Measurements from ENCODE around the gene TCEA3.

TCEA3 gene

GRCh38 chr1:23401313-23401712, 23.2 kb downstream of the TCEA3 start:
- Histone ChIP-seq H3K4me3 (no peak overlapping the region), H3K36me3 (replicated peaks) (no peaks in the 10 kb centered on the region), H3K27me3 (ENCODE audit: low read depth) (no peaks in the 10 kb centered on the region), H3K4me1 (peaks cover 7% of the 10 kb centered on the region), H3K9me3 (no peaks in the 10 kb centered on the region)
- no peak for DNase-seq (ENCODE audit: low spot score in 2 of 2)
- in situ Hi-C loops (cut with MboI; ENCODE audit: low sequenced_read_pairs) = loop anchor here (10.0 kb wide), 1 partner anchor 67 kb away; no protein-coding TSS in a partner anchor

- in situ Hi-C loops (cut with MboI; ENCODE audit: low sequenced_read_pairs) = loop anchor here (10.0 kb wide), 1 partner anchor 66 kb away; no protein-coding TSS in a partner anchor
- no peak overlapping the region for H3K4me3 ChIP-seq
- peaks cover 7% of the 10 kb centered on the region for H3K4me1 ChIP-seq
- no peaks in the 10 kb centered on the region for H3K27me3 ChIP-seq (ENCODE audit: low read depth)
- H3K9me3 ChIP-seq = no peaks in the 10 kb centered on the region
- H3K36me3 ChIP-seq (replicated peaks) = no peaks in the 10 kb centered on the region
- no peak for DNase-seq (ENCODE audit: low spot score in 2 of 2)
These were observed 24.0 kb downstream of the TCEA3 start for GRCh38 chr1:23400324-23401114.

- in situ Hi-C loops (cut with MboI; ENCODE audit: low sequenced_read_pairs) = no loop called here
- Histone ChIP-seq H3K4me1 (peaks cover 19% of the 10 kb centered on the region), H3K27me3 (ENCODE audit: low read depth) (no peaks in the 10 kb centered on the region), H3K4me3 (no peak overlapping the region), H3K36me3 (replicated peaks) (no peaks in the 10 kb centered on the region), H3K9me3 (no peaks in the 10 kb centered on the region)
- no peak for DNase-seq (ENCODE audit: low spot score in 2 of 2)
These were observed 25.3 kb downstream of the TCEA3 start for GRCh38 chr1:23399229-23399628.

- Histone ChIP-seq H3K4me3 (no peak overlapping the region), H3K9me3 (no peaks in the 10 kb centered on the region), H3K27me3 (ENCODE audit: low read depth) (no peaks in the 10 kb centered on the region), H3K4me1 (peaks cover 12% of the 10 kb centered on the region), H3K36me3 (replicated peaks) (no peaks in the 10 kb centered on the region)
- no peak for DNase-seq (ENCODE audit: low spot score in 2 of 2)
- in situ Hi-C loops (cut with MboI; ENCODE audit: low sequenced_read_pairs) = no loop called here
These were observed 26.6 kb downstream of the TCEA3 start for GRCh38 chr1:23397908-23398307.

DNA sequence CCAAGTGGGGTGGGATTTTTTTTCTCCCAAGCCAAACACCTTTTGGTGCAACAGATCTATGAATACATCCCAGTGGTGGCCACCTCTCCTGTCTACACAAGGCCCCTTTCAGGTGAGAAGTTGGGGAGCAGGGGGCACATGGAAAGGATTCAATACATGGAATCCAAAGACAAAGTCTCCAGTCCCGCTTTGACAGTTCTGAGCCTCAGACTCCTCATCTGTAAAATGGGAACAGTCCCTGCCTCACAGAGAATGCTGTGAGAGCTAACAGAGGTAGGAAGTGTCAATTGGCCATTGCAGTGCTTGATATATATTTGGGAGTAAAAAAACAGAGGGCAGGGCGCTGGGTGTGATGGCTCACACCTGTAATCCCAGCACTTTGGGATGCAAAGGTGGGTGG, 28.2 kb downstream of the TCEA3 start:
- in situ Hi-C loops (cut with MboI; ENCODE audit: low sequenced_read_pairs) = no loop called here
- Histone ChIP-seq H3K9me3 (no peaks in the 10 kb centered on the region), H3K4me3 (no peak overlapping the region), H3K36me3 (replicated peaks) (no peaks in the 10 kb centered on the region), H3K27me3 (ENCODE audit: low read depth) (no peaks in the 10 kb centered on the region), H3K4me1 (peaks cover 12% of the 10 kb centered on the region)
- no peak for DNase-seq (ENCODE audit: low spot score in 2 of 2)

GRCh38 chr1:23395849-23396248, 28.7 kb downstream of the TCEA3 start:
- no peaks in the 10 kb centered on the region for H3K9me3 ChIP-seq
- no peaks in the 10 kb centered on the region for H3K27me3 ChIP-seq (ENCODE audit: low read depth)
- no peak overlapping the region for H3K4me3 ChIP-seq
- H3K4me1 ChIP-seq = peaks cover 12% of the 10 kb centered on the region
- no peaks in the 10 kb centered on the region for H3K36me3 ChIP-seq (replicated peaks)
- no peak for DNase-seq (ENCODE audit: low spot score in 2 of 2)
- in situ Hi-C loops (cut with MboI; ENCODE audit: low sequenced_read_pairs) = no loop called here

GRCh38 chr1:23395154-23395724, 29.3 kb downstream of the TCEA3 start:
- in situ Hi-C loops (cut with MboI; ENCODE audit: low sequenced_read_pairs) = no loop called here
- no peak overlapping the region for H3K4me3 ChIP-seq

GRCh38 chr1:23394684-23395083, 29.9 kb downstream of the TCEA3 start:
- in situ Hi-C loops (cut with MboI; ENCODE audit: low sequenced_read_pairs) = no loop called here
- no peak overlapping the region for H3K4me3 ChIP-seq
- DNase-seq (ENCODE audit: low spot score in 2 of 2) = peak in 1 of 2 experiments; percentile 57
- no peaks in the 10 kb centered on the region for H3K9me3 ChIP-seq
- peaks cover 12% of the 10 kb centered on the region for H3K4me1 ChIP-seq
- H3K36me3 ChIP-seq (replicated peaks) = no peaks in the 10 kb centered on the region
- H3K27me3 ChIP-seq (ENCODE audit: low read depth) = no peaks in the 10 kb centered on the region

More at GRCh38 chr1:23395154-23395724, 29.3 kb downstream of the TCEA3 start:
- Histone ChIP-seq H3K27me3 (ENCODE audit: low read depth) (no peaks in the 10 kb centered on the region), H3K36me3 (replicated peaks) (no peaks in the 10 kb centered on the region), H3K9me3 (no peaks in the 10 kb centered on the region), H3K4me1 (peaks cover 12% of the 10 kb centered on the region)
- DNase-seq (ENCODE audit: low spot score in 2 of 2) = peak in 1 of 2 experiments; percentile 47

DNA sequence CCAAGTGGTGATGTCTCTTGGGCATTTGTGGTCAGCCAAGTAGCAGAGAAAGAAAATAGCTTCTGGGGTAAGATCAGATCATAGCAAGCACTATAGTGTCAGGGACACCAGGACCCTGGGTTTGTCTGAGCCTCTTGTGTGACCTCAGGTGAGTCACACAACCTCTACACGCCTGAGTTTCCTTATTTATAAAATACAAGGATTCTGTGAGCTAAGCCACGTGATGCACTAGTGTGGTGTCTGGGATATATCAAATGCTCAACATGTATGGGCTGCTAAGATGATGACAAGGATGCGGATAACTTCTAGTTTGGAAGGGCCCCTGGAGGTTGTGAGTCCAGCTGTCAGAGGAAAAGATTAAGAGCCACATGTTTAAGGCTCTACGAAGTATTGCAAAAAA, 30.4 kb downstream of the TCEA3 start:
- H3K4me1 ChIP-seq = peaks cover 12% of the 10 kb centered on the region
- no peaks in the 10 kb centered on the region for H3K9me3 ChIP-seq
- H3K27me3 ChIP-seq (ENCODE audit: low read depth) = no peaks in the 10 kb centered on the region
- H3K36me3 ChIP-seq (replicated peaks) = no peaks in the 10 kb centered on the region
- DNase-seq (ENCODE audit: low spot score in 2 of 2) = no peak
- in situ Hi-C loops (cut with MboI; ENCODE audit: low sequenced_read_pairs) = no loop called here
- no peak overlapping the region for H3K4me3 ChIP-seq

DNA sequence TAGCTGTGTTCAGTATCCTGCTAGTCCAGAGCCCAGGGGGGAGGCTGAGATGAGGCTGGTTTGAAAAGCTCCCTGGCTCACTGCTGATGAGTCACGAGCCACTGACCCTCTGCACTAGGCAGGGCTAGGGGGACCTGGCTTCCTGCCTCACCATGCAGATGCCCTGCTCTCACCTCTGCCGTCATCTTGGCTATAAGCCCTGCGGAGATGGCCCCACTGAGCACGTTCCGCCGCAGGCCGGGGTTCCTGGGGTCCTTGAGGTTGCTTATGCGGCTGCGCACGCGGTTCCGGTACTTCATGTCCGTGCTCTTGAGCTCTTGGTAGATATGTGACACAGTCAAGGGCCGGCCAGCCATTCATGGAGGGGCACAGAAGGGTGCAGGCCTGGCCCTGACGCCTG, 30.8 kb downstream of the TCEA3 start:
- in situ Hi-C loops (cut with MboI; ENCODE audit: low sequenced_read_pairs) = no loop called here
- Histone ChIP-seq H3K9me3 (no peaks in the 10 kb centered on the region), H3K27me3 (ENCODE audit: low read depth) (no peaks in the 10 kb centered on the region), H3K4me1 (peaks cover 12% of the 10 kb centered on the region), H3K4me3 (no peak overlapping the region), H3K36me3 (replicated peaks) (no peaks in the 10 kb centered on the region)
- no peak for DNase-seq (ENCODE audit: low spot score in 2 of 2)

GRCh38 chr1:23392125-23392855, 32.3 kb downstream of the TCEA3 start:
- Histone ChIP-seq H3K36me3 (replicated peaks) (no peaks in the 10 kb centered on the region), H3K27me3 (ENCODE audit: low read depth) (no peaks in the 10 kb centered on the region), H3K4me1 (peaks cover 12% of the 10 kb centered on the region), H3K9me3 (no peaks in the 10 kb centered on the region), H3K4me3 (no peak overlapping the region)
- in situ Hi-C loops (cut with MboI; ENCODE audit: low sequenced_read_pairs) = no loop called here
- DNase-seq (ENCODE audit: low spot score in 2 of 2) = no peak

- Histone ChIP-seq H3K4me3 (no peak overlapping the region), H3K9me3 (no peaks in the 10 kb centered on the region), H3K4me1 (peaks cover 5% of the 10 kb centered on the region), H3K36me3 (replicated peaks) (no peaks in the 10 kb centered on the region), H3K27me3 (ENCODE audit: low read depth) (no peaks in the 10 kb centered on the region)
- in situ Hi-C loops (cut with MboI; ENCODE audit: low sequenced_read_pairs) = no loop called here
- DNase-seq (ENCODE audit: low spot score in 2 of 2) = no peak
These were observed 34.7 kb downstream of the TCEA3 start for GRCh38 chr1:23389837-23390321.

GRCh38 chr1:23387494-23387893, 37.1 kb downstream of the TCEA3 start:
- H3K27me3 ChIP-seq (ENCODE audit: low read depth) = no peaks in the 10 kb centered on the region
- DNase-seq (ENCODE audit: low spot score in 2 of 2) = no peak
- no peaks in the 10 kb centered on the region for H3K36me3 ChIP-seq (replicated peaks)
- in situ Hi-C loops (cut with MboI; ENCODE audit: low sequenced_read_pairs) = no loop called here
- H3K9me3 ChIP-seq = no peaks in the 10 kb centered on the region
- H3K4me3 ChIP-seq = no peak overlapping the region
- no peaks in the 10 kb centered on the region for H3K4me1 ChIP-seq

DNA sequence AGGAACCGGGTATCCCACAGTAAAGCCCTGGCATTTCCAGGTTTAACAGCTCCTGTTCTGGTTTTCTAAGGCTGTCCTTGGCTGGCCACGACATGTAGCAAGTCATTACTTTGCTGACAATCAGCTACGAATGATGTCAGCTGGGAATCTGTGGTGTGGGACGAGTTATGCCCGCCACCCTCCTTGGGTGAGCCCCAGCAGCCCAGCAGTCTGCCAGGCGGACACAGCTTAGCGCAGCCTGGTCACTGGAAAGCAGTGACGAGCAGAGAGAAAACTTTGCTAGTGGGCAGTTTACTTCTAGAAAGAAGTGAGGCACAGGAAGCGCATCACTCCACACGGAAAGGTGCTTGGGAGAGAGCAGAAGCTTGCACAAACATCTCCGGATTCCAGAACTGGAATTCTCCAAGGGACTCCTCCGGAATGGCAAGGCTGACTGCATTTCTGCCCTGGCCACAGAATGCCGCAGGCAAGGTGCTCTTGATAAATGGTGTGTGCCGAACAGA, 39.4 kb downstream of the TCEA3 start:
- Histone ChIP-seq H3K27me3 (ENCODE audit: low read depth) (no peaks in the 10 kb centered on the region), H3K36me3 (replicated peaks) (no peaks in the 10 kb centered on the region), H3K4me3 (no peak overlapping the region), H3K4me1 (no peaks in the 10 kb centered on the region), H3K9me3 (peaks cover 4% of the 10 kb centered on the region; the same call in 1 of the 2 replicates)
- DNase-seq (ENCODE audit: low spot score in 2 of 2) = no peak
- in situ Hi-C loops (cut with MboI; ENCODE audit: low sequenced_read_pairs) = no loop called here
